Limb (tissue), 2 donors: ENCODE results near the gene ALDH1L1.

Experiments used
- DNase-seq, 2 donors: peaks; one replicate each; pipeline ENCODE4 v3.0.0-alpha.2; 2016; ENCODE audit errors: extremely low spot score in 2 of 2

Gene ALDH1L1

GRCh38 chr3:126134219-126134975, 46.0 kb downstream of the ALDH1L1 start:
- DNase-seq = peak; percentile 61 to 84

GRCh38 chr3:126133606-126134005, 46.8 kb downstream of the ALDH1L1 start:
- DNase-seq = peak in 1 of 2 donors; percentile 33

GRCh38 chr3:126132751-126133511, 47.5 kb downstream of the ALDH1L1 start:
- DNase-seq = peak in 1 of 2 donors; percentile 35

GRCh38 chr3:126131881-126132750, 48.3 kb downstream of the ALDH1L1 start:
- peak in 1 of 2 donors; percentile 20 for DNase-seq

- DNase-seq = peak in 1 of 2 donors; percentile 22
Observed at GRCh38 chr3:126130981-126131745, 49.2 kb downstream of the ALDH1L1 start.

GRCh38 chr3:126130081-126130855, 50.1 kb downstream of the ALDH1L1 start:
- peak in 1 of 2 donors; percentile 20 for DNase-seq

GRCh38 chr3:126129398-126129891, 50.9 kb downstream of the ALDH1L1 start:
- peak in 1 of 2 donors; percentile 18 for DNase-seq

- peak in 1 of 2 donors; percentile 14 for DNase-seq
Observed at GRCh38 chr3:126128504-126129397, 51.6 kb downstream of the ALDH1L1 start.

- no peak for DNase-seq
Observed at GRCh38 chr3:126127904-126128303, 52.5 kb downstream of the ALDH1L1 start.

GRCh38 chr3:126127452-126127851, 52.9 kb downstream of the ALDH1L1 start:
- DNase-seq = no peak

GRCh38 chr3:126126811-126127431, 53.5 kb downstream of the ALDH1L1 start:
- DNase-seq = peak in 1 of 2 donors; percentile 17

GRCh38 chr3:126126286-126126685, 54.1 kb downstream of the ALDH1L1 start:
- DNase-seq = no peak

- peak in 1 of 2 donors; percentile 19 for DNase-seq
Observed at GRCh38 chr3:126125781-126126251, 54.6 kb downstream of the ALDH1L1 start.

- DNase-seq = no peak
Observed at GRCh38 chr3:126125341-126125740, 55.0 kb downstream of the ALDH1L1 start.

GRCh38 chr3:126124896-126125295, 55.5 kb downstream of the ALDH1L1 start:
- no peak for DNase-seq

GRCh38 chr3:126124148-126124868, 56.1 kb downstream of the ALDH1L1 start:
- peak in 1 of 2 donors; percentile 37 for DNase-seq

GRCh38 chr3:126121632-126122031, 58.8 kb downstream of the ALDH1L1 start:
- no peak for DNase-seq

- no peak for DNase-seq
Observed at GRCh38 chr3:126121074-126121473, 59.3 kb downstream of the ALDH1L1 start.
